Endothelial cell of umbilical vein (primary cell): Measurements from ENCODE around the gene TPP2. TPM values are rescaled to one million over a fixed set of nuclear protein-coding genes. Genes with fewer than 3 reads are reported as not detected.
A peak's percentile ranks its signal among the peaks of the same experiment; 100 is the strongest.

ENCODE experiments used
- BruUV-seq: library from RNA; stranded (reverse); fragments of 400-500 nt; replicated peaks from 2 replicates; lab custom pipeline; 2021; lab: Mats Ljungman, UMichigan
- CTCF ChIA-PET: fragments of 300-600, 350-600 bp; sonication (Branson Sonifier 250); formaldehyde crosslinking; loops from one replicate; lab custom pipeline; 2021; ENCODE audit warnings: antibody characterized with exemption, inconsistent platforms; lab: Charles Lee
- POLR2A ChIA-PET: fragments of 300-600, 350-600 bp; sonication (Branson Sonifier 250); formaldehyde crosslinking; loops from one replicate; lab custom pipeline; 2021; ENCODE audit warnings: antibody characterized with exemption, inconsistent platforms; lab: Charles Lee
- DNase-seq: peaks from one replicate; pipeline ENCODE4 v3.0.0-alpha.2; 2011; ENCODE audit warnings: low read depth, low spot score
- FAIRE-seq: peaks from 2 replicates; lab custom pipeline; 2011; peaks lifted over from hg19 to GRCh38; lab: Jason Lieb, UNC
- H2AFZ ChIP-seq: 2 replicates; pipeline ENCODE4 v1.6.0; 2012; ENCODE audit warnings: low read depth, low read length, control low read depth, inconsistent platforms
- H3K27ac ChIP-seq: 2 replicates; pipeline ENCODE4 v1.5.1; 2011; ENCODE audit warnings: low read depth, mild to moderate bottlenecking, control low read depth, low read length, moderate library complexity; ENCODE audit not compliant: insufficient read depth
- H3K27me3 ChIP-seq, 2 experiments: 2 replicates each; pipeline versions ENCODE4 v1.6.0 to v1.6.1; 2011; ENCODE audit warnings: low read length in 2 of 2, mixed read lengths in 1 of 2; ENCODE audit not compliant: control insufficient read depth in 2 of 2, insufficient read depth in 2 of 2
- H3K36me3 ChIP-seq, 2 experiments: 2 replicates in 1 of 2; 3 replicates in 1 of 2; pipeline ENCODE4 v1.5.1; 2011; ENCODE audit warnings: low read length in 2 of 2, mild to moderate bottlenecking in 1 of 2, moderate library complexity in 1 of 2; ENCODE audit not compliant: control insufficient read depth in 2 of 2, insufficient read depth in 2 of 2; ENCODE audit errors: extremely low read depth in 1 of 2
- H3K4me1 ChIP-seq: 3 replicates; pipeline ENCODE4 v1.5.1; 2011; ENCODE audit warnings: mild to moderate bottlenecking, low read length; ENCODE audit not compliant: control insufficient read depth, insufficient read depth; ENCODE audit errors: extremely low read depth
- H3K4me2 ChIP-seq: 2 replicates; pipeline ENCODE4 v1.6.1; 2011; ENCODE audit warnings: low read length, control low read depth, mixed read lengths; ENCODE audit not compliant: insufficient read depth
- H3K4me3 ChIP-seq, 3 experiments: fragments of 200-600 bp in 1 of 3; sonication (generic), shearing (Covaris generic) in 1 of 3; replicated peaks in 1 of 3; 2 replicates each; pipeline ENCODE4 v1.5.1; 2011 to 2016; ENCODE audit warnings: control low read depth in 3 of 3, low read length in 3 of 3, mild to moderate bottlenecking in 2 of 3, inconsistent platforms in 1 of 3, low read depth in 1 of 3, moderate library complexity in 1 of 3; ENCODE audit not compliant: insufficient read depth in 1 of 3
- H3K79me2 ChIP-seq: 2 replicates; pipeline ENCODE4 v1.6.0; 2012; ENCODE audit warnings: low read length, inconsistent platforms; ENCODE audit not compliant: control insufficient read depth, insufficient read depth
- H3K9ac ChIP-seq: replicated peaks from 2 replicates; pipeline ENCODE3; 2011; ENCODE audit warnings: low read length, control low read depth; ENCODE audit not compliant: insufficient read depth; ENCODE audit errors: extremely low read depth
- H3K9me1 ChIP-seq: replicated peaks from 3 replicates; pipeline ENCODE4 v1.6.0; 2011; ENCODE audit warnings: mild to moderate bottlenecking, low read length; ENCODE audit not compliant: control insufficient read depth, insufficient read depth; ENCODE audit errors: extremely low read depth
- H3K9me3 ChIP-seq: replicated peaks from 2 replicates; pipeline ENCODE4 v1.5.1; 2012; ENCODE audit warnings: low read length, inconsistent platforms; ENCODE audit not compliant: control insufficient read depth, insufficient read depth
- H4K20me1 ChIP-seq: replicated peaks from 2 replicates; pipeline ENCODE3; 2011; ENCODE audit warnings: mild to moderate bottlenecking, low read length; ENCODE audit not compliant: control insufficient read depth, insufficient read depth; ENCODE audit errors: extremely low read depth
- FOS ChIP-seq: IDR thresholded peaks from 2 replicates; pipeline ENCODE4 v1.6.1; 2011; ENCODE audit warnings: mild to moderate bottlenecking, low read length, moderate library complexity, borderline replicate concordance; ENCODE audit not compliant: insufficient read depth
- dilution Hi-C: fragments of 300-500 bp; cut with MboI; formaldehyde crosslinking; loops from one replicate; pipeline ENCODE4 v1.15.0; 2019; ENCODE audit warnings: low sequenced_read_pairs; ENCODE audit not compliant: extremely low pct_ligation_motif_present
- intact Hi-C: fragments of 100-400 bp; cut with micrococcal nuclease; formaldehyde crosslinking; loops from one replicate; pipeline ENCODE4 v1.10.0; 2022
- polyA plus RNA-seq, 4 experiments: library from polyadenylated mRNA; depleted of rRNA in 3 of 4; stranded (reverse) in 3 of 4; unstranded in 1 of 4; fragments of >200 nt; gene quantifications; 2 replicates each; pipeline versions ENCODE4 v1.2.1 to v1.2.3, GENCODE V29; 2011 to 2012; ENCODE audit warnings: missing spikeins in 1 of 4
- total RNA-seq: library from RNA; stranded (reverse); gene quantifications from 2 replicates; pipeline ENCODE4 v1.2.3, GENCODE V29; 2021
- TF ChIP-seq, protein P1 (sequence below), 2 donors: IDR thresholded peaks; 1 replicate in 1 of 2; 2 replicates in 1 of 2; pipeline ENCODE4 v1.5.1; 2011; ENCODE audit warnings: low read length in 2 of 2, mild to moderate bottlenecking in 2 of 2, moderate library complexity in 2 of 2, control low read depth in 1 of 2, inconsistent platforms in 1 of 2, low read depth in 1 of 2; ENCODE audit not compliant: insufficient read depth in 1 of 2; ENCODE audit errors: extremely low read depth in 1 of 2
- TF ChIP-seq, protein P2 (sequence below): IDR thresholded peaks from 2 replicates; pipeline ENCODE4 v1.6.1; 2011; ENCODE audit not compliant: insufficient read depth, insufficient read length

Gene TPP2
- total and polyA plus RNA-seq, 2 donors (not counting 3 experiments of a cell fraction or from before 2014, with no cell fraction given) = 11.5 to 46.7 TPM

- Histone ChIP-seq H3K4me2 (peak overlapping the region; percentile 98), H3K27ac (peak overlapping the region; percentile 77), H3K9ac (peak overlapping the region; percentile 91), H3K4me3 (peak overlapping the region; percentile 92 to 99 (median 97)), H3K36me3 (no peaks in the 10 kb centered on the region), H2AFZ (peak overlapping the region; percentile 68), H3K9me1 (no peaks in the 10 kb centered on the region), H3K79me2 (peaks cover 50% of the 10 kb centered on the region), H4K20me1 (peaks cover 5% of the 10 kb centered on the region), H3K9me3 (no peaks in the 10 kb centered on the region), H3K27me3 (no peaks in the 10 kb centered on the region), H3K4me1 (peaks cover 31% of the 10 kb centered on the region)
- dilution Hi-C loops (loop anchor here (25.0 kb wide), 1 partner anchor 265 kb away; no protein-coding TSS in a partner anchor), intact Hi-C loops (loop anchor here (2.0 kb wide), 1 partner anchor 52 kb away; no protein-coding TSS in a partner anchor)
- TF ChIP-seq, protein P1, sequence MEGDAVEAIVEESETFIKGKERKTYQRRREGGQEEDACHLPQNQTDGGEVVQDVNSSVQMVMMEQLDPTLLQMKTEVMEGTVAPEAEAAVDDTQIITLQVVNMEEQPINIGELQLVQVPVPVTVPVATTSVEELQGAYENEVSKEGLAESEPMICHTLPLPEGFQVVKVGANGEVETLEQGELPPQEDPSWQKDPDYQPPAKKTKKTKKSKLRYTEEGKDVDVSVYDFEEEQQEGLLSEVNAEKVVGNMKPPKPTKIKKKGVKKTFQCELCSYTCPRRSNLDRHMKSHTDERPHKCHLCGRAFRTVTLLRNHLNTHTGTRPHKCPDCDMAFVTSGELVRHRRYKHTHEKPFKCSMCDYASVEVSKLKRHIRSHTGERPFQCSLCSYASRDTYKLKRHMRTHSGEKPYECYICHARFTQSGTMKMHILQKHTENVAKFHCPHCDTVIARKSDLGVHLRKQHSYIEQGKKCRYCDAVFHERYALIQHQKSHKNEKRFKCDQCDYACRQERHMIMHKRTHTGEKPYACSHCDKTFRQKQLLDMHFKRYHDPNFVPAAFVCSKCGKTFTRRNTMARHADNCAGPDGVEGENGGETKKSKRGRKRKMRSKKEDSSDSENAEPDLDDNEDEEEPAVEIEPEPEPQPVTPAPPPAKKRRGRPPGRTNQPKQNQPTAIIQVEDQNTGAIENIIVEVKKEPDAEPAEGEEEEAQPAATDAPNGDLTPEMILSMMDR (IDR thresholded peaks at IDR 0.05; ENCODE audit: extremely low read depth in 1 of 2, insufficient read depth in 1 of 2, low read depth in 1 of 2, low read length in 2 of 2) = no peak
- TF ChIP-seq, protein P2, sequence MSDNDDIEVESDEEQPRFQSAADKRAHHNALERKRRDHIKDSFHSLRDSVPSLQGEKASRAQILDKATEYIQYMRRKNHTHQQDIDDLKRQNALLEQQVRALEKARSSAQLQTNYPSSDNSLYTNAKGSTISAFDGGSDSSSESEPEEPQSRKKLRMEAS = no peak
- no peak for TF ChIP-seq FOS
- FAIRE-seq (no peak), DNase-seq (peak; percentile 41)
- POLR2A ChIA-PET = interaction anchor here (1.0 to 1.6 kb wide), 3 partner anchors 8 to 248 kb away, joined by 5 to 6 read pairs (median 5); partner anchors contain the start of gene ERCC5
- CTCF ChIA-PET = interaction anchor here (1.0 to 3.8 kb wide), 4 partner anchors 127 to 249 kb away, joined by 3 to 27 read pairs (median 16); partner anchors contain the start of gene ERCC5
- no TSS peak for BruUV-seq
Measured at GRCh38 chr13:102597029-102597961, 509 bp downstream of the TPP2 start.
